NT2/D1 (cell line): Measurements from ENCODE around the gene TMEM100.

Experiments used
- YY1 ChIP-seq: IDR thresholded peaks from 2 replicates; pipeline ENCODE4 v1.6.1; 2011; ENCODE audit not compliant: insufficient read length, insufficient read depth
- ZNF274 ChIP-seq: IDR thresholded peaks from 2 replicates; pipeline ENCODE4 v1.6.1; 2011; ENCODE audit warnings: mild to moderate bottlenecking, low read depth, low read length

DNA sequence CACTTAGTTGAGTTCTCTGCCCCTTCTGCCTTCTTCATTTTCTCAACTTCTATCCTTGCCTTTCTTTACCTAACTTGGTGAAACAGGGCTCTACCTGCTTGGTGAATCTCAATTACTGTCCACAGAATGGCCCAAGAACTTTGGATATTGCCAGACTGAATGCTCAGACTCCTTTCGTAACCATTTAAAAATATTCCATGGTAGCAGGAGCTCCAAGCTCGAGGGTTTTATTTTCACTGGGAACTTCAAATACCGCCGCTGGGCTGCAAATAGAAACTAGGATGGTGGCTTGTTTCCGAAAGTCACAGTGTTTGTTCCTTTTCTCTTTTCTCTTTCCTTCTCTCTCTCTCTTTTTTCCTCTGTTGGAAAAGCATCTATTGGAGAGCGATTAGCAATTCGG is 13.2 kb downstream of the TMEM100 start:
- TF ChIP-seq ZNF274 (no peak), YY1 (no peak)
